IMR-90 (cell line): ENCODE data around the gene ATRNL1. TPM values are rescaled to one million over a fixed set of nuclear protein-coding genes. Genes with fewer than 3 reads are reported as not detected.

Source experiments
- ATAC-seq: fragments of 200-7000 bp; cut with Tn5 transposase; 2 replicates; pipeline ENCODE4 v1.9.1; 2020; ENCODE audit warnings: low read depth, mild to moderate bottlenecking, moderate library complexity
- BruUV-seq: library from RNA; stranded (reverse); fragments of 400-500 nt; replicated peaks from 2 replicates; lab custom pipeline; 2021; lab: Mats Ljungman, UMichigan
- CTCF ChIA-PET: fragments of 300-600 bp; formaldehyde crosslinking; extraction: SDS; loops from one replicate; lab custom pipeline; 2021; ENCODE audit warnings: antibody characterized with exemption; lab: Yijun Ruan, JAX
- POLR2A ChIA-PET: fragments of 300-600 bp; sonication (Branson Sonifier 250); formaldehyde crosslinking; loops from one replicate; lab custom pipeline; 2022; ENCODE audit warnings: antibody characterized with exemption; ENCODE audit not compliant: unreplicated experiment; lab: Charles Lee
- DNase-seq: peaks from one replicate; pipeline ENCODE4 v3.0.0; 2013
- H2AFZ ChIP-seq: replicated peaks from 2 replicates; pipeline ENCODE3; 2013; ENCODE audit warnings: low read length, mild to moderate bottlenecking; ENCODE audit not compliant: poor library complexity
- H2AK5ac ChIP-seq: 2 replicates; pipeline ENCODE4 v1.6.1; 2013; ENCODE audit warnings: low read depth, low read length, inconsistent platforms
- H2AK9ac ChIP-seq: replicated peaks from 2 replicates; pipeline ENCODE3; 2013; ENCODE audit warnings: mild to moderate bottlenecking, low read depth, low read length, moderate library complexity; ENCODE audit not compliant: poor library complexity
- H2BK120ac ChIP-seq: 2 replicates; pipeline ENCODE4 v1.6.1; 2013; ENCODE audit warnings: low read depth, low read length, inconsistent platforms
- H2BK15ac ChIP-seq: 3 replicates; pipeline ENCODE4 v1.6.1; 2013; ENCODE audit warnings: low read depth, low read length, inconsistent platforms
- H2BK20ac ChIP-seq: 2 replicates; pipeline ENCODE4 v1.6.1; 2013; ENCODE audit warnings: low read depth, mild to moderate bottlenecking, inconsistent platforms, low read length, moderate library complexity
- H2BK5ac ChIP-seq: 2 replicates; pipeline ENCODE4 v1.6.1; 2013; ENCODE audit warnings: mild to moderate bottlenecking, low read depth, low read length, inconsistent platforms; ENCODE audit not compliant: poor library complexity, severe bottlenecking
- H3K14ac ChIP-seq: replicated peaks from 2 replicates; pipeline ENCODE4 v1.6.1; 2013; ENCODE audit warnings: low read depth, low read length, inconsistent platforms
- H3K18ac ChIP-seq: 2 replicates; pipeline ENCODE4 v1.6.1; 2013; ENCODE audit warnings: low read depth, low read length, control low read depth
- H3K23ac ChIP-seq: 2 replicates; pipeline ENCODE4 v1.6.1; 2013; ENCODE audit warnings: low read depth, low read length, inconsistent platforms
- H3K27ac ChIP-seq: 2 replicates; pipeline ENCODE4 v1.5.1; 2013; ENCODE audit warnings: mild to moderate bottlenecking, control low read depth, low read length; ENCODE audit not compliant: insufficient read depth
- H3K27me3 ChIP-seq: 2 replicates; pipeline ENCODE4 v1.6.1; 2013; ENCODE audit warnings: low read length; ENCODE audit not compliant: control insufficient read depth, insufficient read depth
- H3K36me3 ChIP-seq: 2 replicates; pipeline ENCODE4 v1.6.1; 2013; ENCODE audit warnings: low read length, mixed read lengths; ENCODE audit not compliant: control insufficient read depth, insufficient read depth
- H3K4ac ChIP-seq: 2 replicates; pipeline ENCODE4 v1.6.1; 2013; ENCODE audit warnings: low read depth, low read length, inconsistent platforms
- H3K4me1 ChIP-seq: 2 replicates; pipeline ENCODE4 v1.6.1; 2013; ENCODE audit warnings: low read length, mixed read lengths; ENCODE audit not compliant: control insufficient read depth, insufficient read depth
- H3K4me2 ChIP-seq: 2 replicates; pipeline ENCODE4 v1.6.1; 2013; ENCODE audit warnings: low read depth, mild to moderate bottlenecking, control low read depth, low read length, moderate library complexity
- H3K4me3 ChIP-seq: 2 replicates; pipeline ENCODE4 v1.5.1; 2013; ENCODE audit warnings: low read depth, mild to moderate bottlenecking, control low read depth, low read length, moderate library complexity; ENCODE audit not compliant: insufficient read depth
- H3K56ac ChIP-seq: 2 replicates; pipeline ENCODE4 v1.6.1; 2013; ENCODE audit warnings: low read length, inconsistent platforms; ENCODE audit not compliant: insufficient read depth; ENCODE audit errors: extremely low read depth
- H3K79me1 ChIP-seq, 2 experiments: 2 replicates each; pipeline ENCODE4 v1.6.1; 2013; ENCODE audit warnings: low read length in 2 of 2, inconsistent platforms in 1 of 2, low read depth in 1 of 2
- H3K9ac ChIP-seq: 2 replicates; pipeline ENCODE4 v1.6.1; 2013; ENCODE audit warnings: low read depth, low read length, control low read depth
- H3K9me1 ChIP-seq: 2 replicates; pipeline ENCODE4 v1.6.1; 2013; ENCODE audit warnings: low read length, inconsistent platforms; ENCODE audit not compliant: insufficient read depth
- H3K9me3 ChIP-seq: 2 replicates; pipeline ENCODE4 v1.6.1; 2013; ENCODE audit warnings: low read length; ENCODE audit not compliant: control insufficient read depth, insufficient read depth
- H4K20me1 ChIP-seq: 2 replicates; pipeline ENCODE4 v1.6.1; 2013; ENCODE audit warnings: low read length, inconsistent platforms; ENCODE audit not compliant: insufficient read depth
- H4K5ac ChIP-seq: 2 replicates; pipeline ENCODE4 v1.6.1; 2013; ENCODE audit warnings: mild to moderate bottlenecking, low read depth, low read length, control low read depth
- H4K8ac ChIP-seq, 2 experiments: 2 replicates each; pipeline ENCODE4 v1.6.1; 2013; ENCODE audit warnings: low read depth in 2 of 2, low read length in 2 of 2, control low read depth in 1 of 2, inconsistent platforms in 1 of 2
- H4K91ac ChIP-seq: 2 replicates; pipeline ENCODE4 v1.6.1; 2013; ENCODE audit warnings: low read depth, low read length, inconsistent platforms; ENCODE audit not compliant: insufficient read depth
- BHLHE40 ChIP-seq: fragments of 150-350 bp; IDR thresholded peaks from 2 replicates; pipeline ENCODE4 v1.6.1; 2016; ENCODE audit warnings: mild to moderate bottlenecking, low read depth, low read length
- CEBPB ChIP-seq: IDR thresholded peaks from 2 replicates; pipeline ENCODE4 v1.6.1; 2012; ENCODE audit warnings: low read depth, low read length, improper control_type of control experiment
- CHD1 ChIP-seq: IDR thresholded peaks from 2 replicates; pipeline ENCODE4 v1.6.1; 2012; ENCODE audit warnings: low read depth, low read length, improper control_type of control experiment
- ELK1 ChIP-seq: fragments of 150-350 bp; IDR thresholded peaks from 2 replicates; pipeline ENCODE4 v1.6.1; 2016; ENCODE audit warnings: low read depth, mild to moderate bottlenecking, low read length, moderate library complexity, borderline replicate concordance
- FOS ChIP-seq: fragments of 150-350 bp; IDR thresholded peaks from 2 replicates; pipeline ENCODE4 v1.6.1; 2016; ENCODE audit warnings: low read depth, low read length
- MAFK ChIP-seq: IDR thresholded peaks from 2 replicates; pipeline ENCODE4 v1.6.1; 2012; ENCODE audit warnings: low read depth, low read length, improper control_type of control experiment
- MAZ ChIP-seq: IDR thresholded peaks from 2 replicates; pipeline ENCODE4 v1.6.1; 2012; ENCODE audit warnings: low read depth, mild to moderate bottlenecking, low read length, improper control_type of control experiment, moderate library complexity, borderline replicate concordance
- MXI1 ChIP-seq: IDR thresholded peaks from 2 replicates; pipeline ENCODE4 v1.6.1; 2012; ENCODE audit warnings: low read depth, mild to moderate bottlenecking, low read length, moderate library complexity, borderline replicate concordance
- NFE2L2 ChIP-seq: fragments of 150-350 bp; IDR thresholded peaks from 2 replicates; pipeline ENCODE4 v1.6.1; 2016; ENCODE audit warnings: low read depth, mild to moderate bottlenecking, low read length
- RAD21 ChIP-seq: IDR thresholded peaks from 2 replicates; pipeline ENCODE4 v1.6.1; 2012; ENCODE audit warnings: low read length, improper control_type of control experiment
- RCOR1 ChIP-seq: IDR thresholded peaks from 2 replicates; pipeline ENCODE4 v1.6.1; 2012; ENCODE audit warnings: mild to moderate bottlenecking, low read length, improper control_type of control experiment; ENCODE audit not compliant: insufficient replicate concordance
- SMC3 ChIP-seq: fragments of 150-350 bp; IDR thresholded peaks from 2 replicates; pipeline ENCODE4 v1.6.1; 2016; ENCODE audit warnings: low read depth, mild to moderate bottlenecking, antibody characterized with exemption, low read length, moderate library complexity
- USF2 ChIP-seq: fragments of 150-350 bp; IDR thresholded peaks from 2 replicates; pipeline ENCODE4 v1.6.1; 2017; ENCODE audit warnings: mild to moderate bottlenecking, antibody characterized with exemption, low read length, low read depth
- WGBS, 2 experiments: methylation state at CpG; one replicate each; pipeline versions ENCODE4 v1.1.5 to v1.1.7; 2013; ENCODE audit warnings: missing lambda C conversion rate in 2 of 2; ENCODE audit not compliant: insufficient read length in 1 of 2; ENCODE audit errors: extremely low coverage in 2 of 2; 5-methylcytosine and 5-hydroxymethylcytosine counted together
- dilution Hi-C: fragments of 300-500 bp; cut with HindIII; formaldehyde crosslinking; loops from one replicate; pipeline ENCODE4 v1.14.3; 2018; ENCODE audit warnings: low sequenced_read_pairs; ENCODE audit not compliant: unreplicated experiment
- in situ Hi-C: fragments of 300-500 bp; cut with MboI; formaldehyde crosslinking; loops from 3 replicates; pipeline ENCODE4 v1.14.3; 2019; ENCODE audit warnings: low sequenced_read_pairs, inconsistent platforms, mixed read lengths
- intact Hi-C: fragments of 100-400 bp; cut with micrococcal nuclease; formaldehyde crosslinking; loops from 2 replicates; pipeline ENCODE4 v1.10.0; 2022
- polyA plus RNA-seq, 3 experiments: library from polyadenylated mRNA; depleted of rRNA; stranded (reverse); fragments of >200 nt; gene quantifications; 2 replicates each; pipeline ENCODE4 v1.2.3, GENCODE V29; 2012; ENCODE audit warnings: low replicate concordance in 1 of 3
- total RNA-seq: library from RNA; depleted of rRNA; stranded (reverse); fragments of >200 nt; gene quantifications from 2 replicates; pipeline ENCODE4 v1.2.3, GENCODE V29; 2012

Gene ATRNL1
- total and polyA plus RNA-seq, 2 of the 4 experiments (the other 2 are of a cell fraction) = 0.18 to 0.19 TPM

- Histone ChIP-seq H3K27ac (no peak overlapping the region), H2AK9ac (no peak overlapping the region), H3K4me1 (no peaks in the 10 kb centered on the region), H4K5ac (no peak overlapping the region), H4K91ac (no peak overlapping the region), H3K36me3 (no peaks in the 10 kb centered on the region), H2AK5ac (no peak overlapping the region), H3K9me3 (no peaks in the 10 kb centered on the region), H3K18ac (no peak overlapping the region), H2AFZ (no peak overlapping the region), H3K14ac (no peak overlapping the region), H4K8ac (no peak overlapping the region), H2BK20ac (no peak overlapping the region), H3K9me1 (no peaks in the 10 kb centered on the region), H2BK120ac (no peak overlapping the region), H4K20me1 (no peaks in the 10 kb centered on the region), H2BK15ac (no peak overlapping the region), H3K27me3 (no peaks in the 10 kb centered on the region), H2BK5ac (no peak overlapping the region), H3K4me2 (no peak overlapping the region), H3K9ac (no peak overlapping the region), H3K23ac (no peak overlapping the region), H3K56ac (no peak overlapping the region), H3K4me3 (no peak overlapping the region), H3K4ac (no peak overlapping the region), H3K79me1 (no peaks in the 10 kb centered on the region)
- dilution Hi-C loops = no loop called here
- POLR2A ChIA-PET = interaction anchor here (0.6 kb wide), 1 partner anchor 1473 kb away, joined by 4 read pairs; no protein-coding TSS in a partner anchor
- no TSS peak for BruUV-seq
- DNase-seq (no peak), ATAC-seq (no peak)
- WGBS, 2 experiments = no CpG with 5 or more reads among the region's 2 CpGs
- CTCF ChIA-PET = interaction anchor here (0.7 kb wide), 1 partner anchor 48 kb away, joined by 3 read pairs; no protein-coding TSS in a partner anchor
- in situ Hi-C loops = no loop called here
- intact Hi-C loops = no loop called here
- no peak for TF ChIP-seq CEBPB
- TF ChIP-seq USF2 = no peak
- no peak for TF ChIP-seq NFE2L2
- no peak for TF ChIP-seq MAFK
- TF ChIP-seq CHD1 = no peak
- no peak for TF ChIP-seq ELK1
- no peak for TF ChIP-seq MAZ
- no peak for TF ChIP-seq RCOR1
- no peak for TF ChIP-seq SMC3
- no peak for TF ChIP-seq MXI1
- no peak for TF ChIP-seq RAD21
- no peak for TF ChIP-seq BHLHE40
- TF ChIP-seq FOS = no peak
Measured at GRCh38 chr10:115774721-115775120, 681.6 kb downstream of the ATRNL1 start.
